HepG2 (cell line): ENCODE results near the gene CTDNEP1. TPM values are rescaled to one million over a fixed set of nuclear protein-coding genes. Genes with fewer than 3 reads are reported as not detected.

Source experiments
- ATAC-seq: fragments of 200-7000 bp; cut with Tn5 transposase; 3 replicates; pipeline ENCODE4 v1.9.1; 2020; ENCODE audit warnings: mild to moderate bottlenecking, moderate library complexity
- BruUV-seq: library from RNA; stranded (reverse); fragments of 400-500 nt; replicated peaks from 2 replicates; lab custom pipeline; 2021; lab: Mats Ljungman, UMichigan
- CTCF ChIA-PET: fragments of 300-600 bp; formaldehyde crosslinking; extraction: SDS; loops from one replicate; lab custom pipeline; 2021; ENCODE audit warnings: low total read pairs, inconsistent platforms, low intra/inter-chr PET ratio; lab: Yijun Ruan, JAX
- POLR2A ChIA-PET: fragments of 350-600 bp; sonication (Branson Sonifier 250); formaldehyde crosslinking; loops from one replicate; lab custom pipeline; 2020; ENCODE audit warnings: antibody characterized with exemption, inconsistent platforms; lab: Yijun Ruan, JAX
- DNase-seq: peaks from one replicate; pipeline ENCODE4 v3.0.0-alpha.2; 2015; ENCODE audit warnings: low spot score
- FAIRE-seq: peaks from 3 replicates; lab custom pipeline; 2011; peaks lifted over from hg19 to GRCh38; lab: Jason Lieb, UNC
- H2AFZ ChIP-seq: one replicate; pipeline ENCODE4 v1.6.1; 2011; ENCODE audit warnings: low read length, inconsistent platforms
- H3K27ac ChIP-seq: fragments of 300-600 bp; 3 replicates; pipeline ENCODE4 v1.8.0; 2011; ENCODE audit warnings: mixed run types, mild to moderate bottlenecking, mixed read lengths, low read length, inconsistent platforms; ENCODE audit not compliant: insufficient read depth; ENCODE audit errors: extremely low read length
- H3K27me3 ChIP-seq, 2 experiments: fragments of 200-600 bp in 1 of 2; 2 replicates in 1 of 2; 3 replicates in 1 of 2; pipeline versions ENCODE4 v1.6.0 to v1.8.0; 2011; ENCODE audit warnings: low read length in 2 of 2, mild to moderate bottlenecking in 2 of 2, moderate library complexity in 2 of 2, inconsistent platforms in 1 of 2; ENCODE audit not compliant: insufficient read depth in 2 of 2, control insufficient read depth in 1 of 2
- H3K36me3 ChIP-seq, 2 experiments: fragments of 200-600 bp in 1 of 2; replicated peaks in 1 of 2; 2 replicates in 1 of 2; 3 replicates in 1 of 2; pipeline versions ENCODE4 v1.5.1 to v1.8.0; 2011; ENCODE audit warnings: low read length in 2 of 2, inconsistent platforms in 1 of 2; ENCODE audit not compliant: insufficient read depth in 2 of 2, control insufficient read depth in 1 of 2
- H3K4me1 ChIP-seq: 2 replicates; pipeline ENCODE4 v1.5.1; 2012; ENCODE audit warnings: low read length, inconsistent platforms; ENCODE audit not compliant: insufficient read depth
- H3K4me2 ChIP-seq: 2 replicates; pipeline ENCODE4 v1.6.0; 2011; ENCODE audit warnings: low read depth, low read length, inconsistent platforms
- H3K4me3 ChIP-seq, 3 experiments: fragments of 200-600 bp in 1 of 3; sonication (generic), shearing (Covaris generic) in 1 of 3; replicated peaks in 1 of 3; 2 replicates each; pipeline ENCODE4 v1.5.1; 2011 to 2016; ENCODE audit warnings: low read length in 3 of 3, inconsistent platforms in 2 of 3, low read depth in 2 of 3, mild to moderate bottlenecking in 2 of 3, control low read depth in 1 of 3, mixed read lengths in 1 of 3; ENCODE audit not compliant: insufficient read depth in 1 of 3
- H3K79me2 ChIP-seq: one replicate; pipeline ENCODE4 v1.6.1; 2011; ENCODE audit warnings: low read length, inconsistent platforms; ENCODE audit not compliant: insufficient read depth
- H3K9ac ChIP-seq: 2 replicates; pipeline ENCODE4 v1.6.0; 2011; ENCODE audit warnings: mild to moderate bottlenecking, low read depth, low read length, inconsistent platforms; ENCODE audit not compliant: insufficient read depth
- H3K9me3 ChIP-seq: 2 replicates; pipeline ENCODE4 v1.5.1; 2012; ENCODE audit warnings: mild to moderate bottlenecking, low read length
- H4K20me1 ChIP-seq: 2 replicates; pipeline ENCODE4 v1.6.0; 2011; ENCODE audit warnings: inconsistent platforms, mild to moderate bottlenecking, low read length, moderate library complexity; ENCODE audit not compliant: insufficient read depth
- HNRNPLL ChIP-seq: fragments of 200-400 bp; formaldehyde crosslinking; IDR thresholded peaks from 2 replicates; pipeline ENCODE4 v1.6.1; 2017; ENCODE audit warnings: mild to moderate bottlenecking, low read depth, low read length; ENCODE audit not compliant: poor library complexity, severe bottlenecking
- MED1 ChIP-seq: sonication (generic); formaldehyde crosslinking; IDR thresholded peaks from 2 replicates; pipeline ENCODE4 v1.4.0; 2020; ENCODE audit warnings: missing genetic modification reagents
- RXRA ChIP-seq: sonication (generic); formaldehyde crosslinking; IDR thresholded peaks from 2 replicates; pipeline ENCODE4 v1.5.1; 2020; ENCODE audit warnings: missing genetic modification reagents
- RXRB ChIP-seq: IDR thresholded peaks from 2 replicates; pipeline ENCODE4 v1.6.1; 2016; ENCODE audit warnings: borderline replicate concordance, missing genetic modification reagents, missing compliant biosample characterization
- SAP130 ChIP-seq: IDR thresholded peaks from 2 replicates; pipeline ENCODE4 v1.6.1; 2016; ENCODE audit warnings: low read depth
- SP5 ChIP-seq: IDR thresholded peaks from 2 replicates; pipeline ENCODE4 v1.6.1; 2016; ENCODE audit warnings: low read depth, borderline replicate concordance
- ZBTB33 ChIP-seq: sonication (generic); formaldehyde crosslinking; IDR thresholded peaks from 2 replicates; pipeline ENCODE4 v1.4.0; 2020; ENCODE audit warnings: missing genetic modification reagents
- ZFP82 ChIP-seq: sonication (generic); formaldehyde crosslinking; IDR thresholded peaks from 2 replicates; pipeline ENCODE4 v1.5.1; 2020; ENCODE audit warnings: mild to moderate bottlenecking, missing genetic modification reagents, borderline replicate concordance
- WGBS: methylation state at CpG from one replicate; pipeline ENCODE4 v1.1.6; 2017; ENCODE audit warnings: low lambda C conversion rate; 5-methylcytosine and 5-hydroxymethylcytosine counted together
- in situ Hi-C: cut with HindIII; loops from 2 replicates; pipeline ENCODE4 v1.10.0; 2017; ENCODE audit warnings: low pct_unique_long_range_greater_than_20kb; ENCODE audit not compliant: extremely low pct_ligation_motif_present
- intact Hi-C: fragments of 100-400 bp; cut with micrococcal nuclease; formaldehyde crosslinking; loops from one replicate; pipeline ENCODE4 v1.10.0; 2022; ENCODE audit not compliant: unreplicated experiment
- polyA plus RNA-seq, 8 experiments: library from polyadenylated mRNA; depleted of rRNA in 3 of 8; stranded (reverse) in 7 of 8; unstranded in 1 of 8; fragments of >200 nt; fragmentation: Illumina TruSeq in 4 of 8; extraction: Trizol in 4 of 8; gene quantifications; 2 replicates each; pipeline versions ENCODE4 v1.2.1 to v1.2.3, GENCODE V29; 2011 to 2016; ENCODE audit warnings: low read depth in 4 of 8, missing spikeins in 1 of 8, mixed read lengths in 1 of 8; ENCODE audit not compliant: insufficient read depth in 1 of 8
- total RNA-seq, 5 experiments: library from RNA; depleted of rRNA; stranded (reverse); fragments of >200 nt; fragmentation: Illumina TruSeq; extraction: Trizol; gene quantifications; 2 replicates each; pipeline ENCODE4 v1.2.3, GENCODE V29; 2016; ENCODE audit warnings: low read depth in 1 of 5
- TF ChIP-seq, protein P1 (sequence below): sonication (generic); formaldehyde crosslinking; IDR thresholded peaks from 2 replicates; pipeline ENCODE4 v1.4.0; 2020; ENCODE audit warnings: missing genetic modification reagents
- TF ChIP-seq, protein P2 (sequence below): sonication (generic); formaldehyde crosslinking; IDR thresholded peaks from 2 replicates; pipeline ENCODE4 v1.8.1; 2023; ENCODE audit warnings: missing genetic modification reagents, inconsistent platforms, borderline replicate concordance

CTDNEP1 gene
- total and polyA plus RNA-seq, 2 of the 13 experiments (the other 11 are each of a cell fraction or from before 2014, with no cell fraction given), result 19.8 to 118 TPM

- Histone ChIP-seq H4K20me1 (no peaks in the 10 kb centered on the region), H3K4me2 (peak within 1 kb of the TSS; percentile 75), H3K9me3 (no peaks in the 10 kb centered on the region), H3K4me1 (peaks cover 41% of the 10 kb centered on the region), H3K4me3 (peak within 1 kb of the TSS in 2 of 3 experiments; percentile 15 to 53; a peak in 4 of 6 replicates), H3K36me3 (no peaks in the 10 kb centered on the region), H3K79me2 (no peaks in the 10 kb centered on the region), H3K27ac (no peak within 1 kb of the TSS), H3K9ac (0 out of 2 replicates have a peak within 1 kb of the TSS, but pooled peaks have one; percentile 34), H3K27me3 (peaks cover 0 to 11% of the 10 kb centered on the region in 2 experiments; a peak in 2 of 5 replicates), H2AFZ (no peak within 1 kb of the TSS)
- POLR2A ChIA-PET, result no interaction called here
- FAIRE-seq (no peak), DNase-seq (no peak), ATAC-seq (no peak)
- TF ChIP-seq ZBTB33 (CRISPR knock-in tag), result peak; percentile 51; the same call in 1 of the 2 replicates
- no peak for TF ChIP-seq MED1 (CRISPR knock-in tag)
- CTCF ChIA-PET, result no interaction called here
- 90% methylated on average over 56 of the region's 57 CpGs for WGBS
- no TSS peak for BruUV-seq
- in situ Hi-C loops, result no loop called here
- intact Hi-C loops, result no loop called here
Measured at GRCh38 chr17:7294614-7295153, 43.1 kb upstream of the CTDNEP1 start, which contains the start of gene YBX2. Gene YBX2, minus strand, starts transcription at chr17:7294639. Its CDS starts 139 bp downstream, at chr17:7294500.

- ChIA-PET POLR2A (interaction anchor here (0.5 to 3.7 kb wide), 6 partner anchors 12 to 248 kb away, joined by 3 to 35 read pairs (median 4); partner anchors contain the start of genes DVL2, GABARAP and SLC2A4), CTCF (no interaction called here)
- Histone ChIP-seq H3K79me2 (no peaks in the 10 kb centered on the region), H3K9me3 (no peaks in the 10 kb centered on the region), H3K36me3 (no peaks in the 10 kb centered on the region), H2AFZ (no peak overlapping the region), H3K9ac (0 out of 2 replicates have a peak overlapping the region, but pooled peaks have one; percentile 34), H3K4me3 (peak overlapping the region in 2 of 3 experiments; percentile 15 to 53; a peak in 4 of 6 replicates), H3K4me1 (peaks cover 41% of the 10 kb centered on the region), H3K27me3 (peaks cover 0 to 11% of the 10 kb centered on the region in 2 experiments; a peak in 2 of 5 replicates), H4K20me1 (no peaks in the 10 kb centered on the region), H3K4me2 (peak overlapping the region; percentile 75), H3K27ac (no peak overlapping the region)
- peak; percentile 30 for FAIRE-seq
- 79% methylated on average over 42 of the region's 75 CpGs for WGBS
- ATAC-seq, result peak; percentile 52
- in situ Hi-C loops, result no loop called here
- intact Hi-C loops, result no loop called here
- peak; percentile 49 for DNase-seq
- no TSS peak for BruUV-seq
- peak; percentile 58; the same call in 1 of the 2 replicates for TF ChIP-seq SP5 (CRISPR knock-in tag)
- peak; percentile 33 for TF ChIP-seq HNRNPLL
- no peak for TF ChIP-seq ZFP82 (CRISPR knock-in tag)
- TF ChIP-seq RXRA (CRISPR knock-in tag), result peak; percentile 95
- peak; percentile 78 for TF ChIP-seq RXRB (CRISPR knock-in tag)
- TF ChIP-seq, protein P1, sequence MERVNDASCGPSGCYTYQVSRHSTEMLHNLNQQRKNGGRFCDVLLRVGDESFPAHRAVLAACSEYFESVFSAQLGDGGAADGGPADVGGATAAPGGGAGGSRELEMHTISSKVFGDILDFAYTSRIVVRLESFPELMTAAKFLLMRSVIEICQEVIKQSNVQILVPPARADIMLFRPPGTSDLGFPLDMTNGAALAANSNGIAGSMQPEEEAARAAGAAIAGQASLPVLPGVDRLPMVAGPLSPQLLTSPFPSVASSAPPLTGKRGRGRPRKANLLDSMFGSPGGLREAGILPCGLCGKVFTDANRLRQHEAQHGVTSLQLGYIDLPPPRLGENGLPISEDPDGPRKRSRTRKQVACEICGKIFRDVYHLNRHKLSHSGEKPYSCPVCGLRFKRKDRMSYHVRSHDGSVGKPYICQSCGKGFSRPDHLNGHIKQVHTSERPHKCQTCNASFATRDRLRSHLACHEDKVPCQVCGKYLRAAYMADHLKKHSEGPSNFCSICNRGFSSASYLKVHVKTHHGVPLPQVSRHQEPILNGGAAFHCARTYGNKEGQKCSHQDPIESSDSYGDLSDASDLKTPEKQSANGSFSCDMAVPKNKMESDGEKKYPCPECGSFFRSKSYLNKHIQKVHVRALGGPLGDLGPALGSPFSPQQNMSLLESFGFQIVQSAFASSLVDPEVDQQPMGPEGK (CRISPR knock-in tag), result peak; percentile 57; the same call in 1 of the 2 replicates
- TF ChIP-seq, protein P2, sequence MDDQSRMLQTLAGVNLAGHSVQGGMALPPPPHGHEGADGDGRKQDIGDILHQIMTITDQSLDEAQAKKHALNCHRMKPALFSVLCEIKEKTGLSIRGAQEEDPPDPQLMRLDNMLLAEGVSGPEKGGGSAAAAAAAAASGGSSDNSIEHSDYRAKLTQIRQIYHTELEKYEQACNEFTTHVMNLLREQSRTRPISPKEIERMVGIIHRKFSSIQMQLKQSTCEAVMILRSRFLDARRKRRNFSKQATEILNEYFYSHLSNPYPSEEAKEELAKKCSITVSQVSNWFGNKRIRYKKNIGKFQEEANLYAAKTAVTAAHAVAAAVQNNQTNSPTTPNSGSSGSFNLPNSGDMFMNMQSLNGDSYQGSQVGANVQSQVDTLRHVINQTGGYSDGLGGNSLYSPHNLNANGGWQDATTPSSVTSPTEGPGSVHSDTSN (CRISPR knock-in tag), result no peak
- TF ChIP-seq SAP130 (CRISPR knock-in tag), result peak; percentile 35; the same call in 1 of the 2 replicates
Measured at GRCh38 chr17:7293816-7294613, 42.5 kb upstream of the CTDNEP1 start.
